GM23338 (cell line): ENCODE measurements around the gene ENPP1. TPM values are rescaled to one million over a fixed set of nuclear protein-coding genes. Genes with fewer than 3 reads are reported as not detected.

Source experiments
- ATAC-seq: fragments of 200-7000 bp; cut with Tn5 transposase; 3 replicates; pipeline ENCODE4 v1.9.1; 2020
- DNase-seq: peaks from one replicate; pipeline ENCODE4 v3.0.0-alpha.2; 2015; ENCODE audit warnings: low spot score
- H2AFZ ChIP-seq: fragments of 200-600 bp; sonication (generic); 2 replicates; pipeline ENCODE4 v1.8.0; 2016; ENCODE audit warnings: antibody characterized with exemption, mild to moderate bottlenecking, moderate library complexity
- H3F3A ChIP-seq: fragments of 200-600 bp; sonication (generic); replicated peaks from 2 replicates; pipeline ENCODE4 v1.8.0; 2017; ENCODE audit warnings: antibody characterized with exemption, mixed run types, low read depth
- H3K27ac ChIP-seq: fragments of 200-600 bp; sonication (generic); 2 replicates; pipeline ENCODE4 v1.6.1; 2016; ENCODE audit warnings: low read depth
- H3K27me3 ChIP-seq: fragments of 200-600 bp; sonication (generic); 2 replicates; pipeline ENCODE4 v1.8.0; 2016; ENCODE audit warnings: mild to moderate bottlenecking, mixed run types, moderate library complexity; ENCODE audit not compliant: insufficient read depth
- H3K36me3 ChIP-seq: fragments of 200-600 bp; sonication (generic); 2 replicates; pipeline ENCODE4 v1.8.0; 2016; ENCODE audit warnings: mild to moderate bottlenecking; ENCODE audit not compliant: insufficient read depth
- H3K4me1 ChIP-seq: fragments of 200-600 bp; sonication (generic); 2 replicates; pipeline ENCODE4 v1.8.0; 2016; ENCODE audit warnings: mild to moderate bottlenecking, moderate library complexity; ENCODE audit not compliant: insufficient read depth
- H3K4me2 ChIP-seq: fragments of 200-600 bp; sonication (generic); 2 replicates; pipeline ENCODE4 v1.7.1; 2017; ENCODE audit warnings: mixed run types
- H3K4me3 ChIP-seq: fragments of 200-600 bp; sonication (generic); 2 replicates; pipeline ENCODE4 v1.6.1; 2016; ENCODE audit warnings: mixed run types
- H3K79me2 ChIP-seq: fragments of 200-600 bp; sonication (generic); replicated peaks from 2 replicates; pipeline ENCODE4 v1.8.0; 2017; ENCODE audit warnings: mild to moderate bottlenecking; ENCODE audit not compliant: insufficient read depth
- H3K9me2 ChIP-seq: fragments of 200-600 bp; sonication (generic); 2 replicates; pipeline ENCODE4 v1.8.0; 2017; ENCODE audit not compliant: insufficient read depth
- H4K20me1 ChIP-seq: fragments of 200-600 bp; sonication (generic); replicated peaks from 2 replicates; pipeline ENCODE4 v1.8.0; 2017; ENCODE audit warnings: mild to moderate bottlenecking; ENCODE audit not compliant: insufficient read depth
- H3K27ac Mint-ChIP-seq: 2 replicates; pipeline ENCODE4 v1.8.0; 2020; ENCODE audit warnings: inconsistent platforms, mild to moderate bottlenecking, moderate library complexity, mixed read lengths
- H3K27me3 Mint-ChIP-seq: 3 replicates; pipeline ENCODE4 v1.8.0; 2022; ENCODE audit warnings: low read depth, mild to moderate bottlenecking, moderate library complexity, mixed read lengths, inconsistent platforms; ENCODE audit not compliant: insufficient read depth, poor library complexity
- H3K36me3 Mint-ChIP-seq: 3 replicates; pipeline ENCODE4 v1.8.0; 2021; ENCODE audit warnings: low read depth, mild to moderate bottlenecking, inconsistent platforms, moderate library complexity, mixed read lengths
- H3K4me1 Mint-ChIP-seq: 3 replicates; pipeline ENCODE4 v1.8.0; 2020; ENCODE audit warnings: mild to moderate bottlenecking, inconsistent platforms, mixed read lengths
- H3K4me3 Mint-ChIP-seq: 3 replicates; pipeline ENCODE4 v1.8.0; 2021; ENCODE audit warnings: moderate library complexity, mild to moderate bottlenecking, inconsistent platforms, mixed read lengths
- H3K9me3 Mint-ChIP-seq: 3 replicates; pipeline ENCODE4 v1.8.0; 2020; ENCODE audit warnings: moderate library complexity, mild to moderate bottlenecking, inconsistent platforms, mixed read lengths
- EZH2 ChIP-seq: fragments of 200-600 bp; sonication (generic); IDR thresholded peaks from one replicate; pipeline ENCODE4 v1.8.0; 2017; ENCODE audit warnings: antibody characterized with exemption, mild to moderate bottlenecking, low read depth; ENCODE audit not compliant: unreplicated experiment
- JUNB ChIP-seq: IDR thresholded peaks from one replicate; pipeline ENCODE4 v1.6.1; 2016; ENCODE audit warnings: antibody characterized with exemption; ENCODE audit not compliant: unreplicated experiment
- NANOG ChIP-seq: IDR thresholded peaks from 2 replicates; pipeline ENCODE4 v1.6.1; 2016; ENCODE audit warnings: antibody characterized with exemption, borderline replicate concordance
- ZNF114 ChIP-seq: fragments of 250-450 bp; sonication (Bioruptor Pico); IDR thresholded peaks from 2 replicates; pipeline ENCODE4 v1.5.0; 2020; ENCODE audit warnings: mild to moderate bottlenecking, moderate library complexity
- ZNF331 ChIP-seq: fragments of 250-450 bp; sonication (Bioruptor Pico); IDR thresholded peaks from 2 replicates; pipeline ENCODE4 v1.5.0; 2020; ENCODE audit warnings: low read depth, mild to moderate bottlenecking, moderate library complexity
- polyA plus RNA-seq: library from polyadenylated mRNA; unstranded; fragments of >200 nt; fragmentation: Nextera tagmentation; extraction: Ambion mirVana; gene quantifications from 2 replicates; pipeline ENCODE4 v1.2.1, GENCODE V29; 2016
- total RNA-seq: library from RNA; depleted of rRNA; stranded (reverse); fragments of >200 nt; shearing (Covaris generic); gene quantifications from 2 replicates; pipeline ENCODE4 v1.2.3, GENCODE V29; 2014
- TF ChIP-seq, protein P1 (sequence below): IDR thresholded peaks from one replicate; pipeline ENCODE4 v1.6.1; 2018; ENCODE audit warnings: antibody characterized with exemption; ENCODE audit not compliant: unreplicated experiment
- TF ChIP-seq, protein P2 (sequence below): fragments of 250-450 bp; sonication (Bioruptor Pico); IDR thresholded peaks from 2 replicates; pipeline ENCODE4 v1.5.0; 2020; ENCODE audit warnings: mild to moderate bottlenecking, moderate library complexity
- TF ChIP-seq, protein P3 (sequence below): IDR thresholded peaks from 2 replicates; pipeline ENCODE4 v1.6.1; 2016; ENCODE audit warnings: antibody characterized with exemption

The ENPP1 gene
- total and polyA plus RNA-seq, 2 experiments from 2014 or later: 17.3 to 46.9 TPM

DNA sequence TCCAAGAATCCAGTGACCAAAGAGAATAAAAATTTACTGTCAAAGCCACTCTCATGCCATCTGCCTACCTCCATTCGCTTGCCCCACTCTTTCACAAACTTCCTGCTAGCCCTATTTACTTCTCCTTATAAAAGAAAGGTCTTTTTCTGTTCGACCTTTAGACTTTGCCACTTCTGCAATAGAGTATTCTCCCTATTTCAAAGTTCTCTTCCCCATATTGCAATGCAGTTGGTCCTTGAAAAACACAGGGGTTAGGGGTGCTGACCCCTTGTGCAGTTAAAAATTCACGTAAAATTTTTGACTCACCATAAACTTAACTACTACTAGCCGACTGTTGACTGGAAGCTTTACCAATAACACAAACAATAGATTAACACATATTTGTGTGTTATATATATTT is 128.3 kb downstream of the ENPP1 start:
- H3K9me2 ChIP-seq: peaks cover 9% of the 10 kb centered on the region
- H3F3A ChIP-seq: no peaks in the 10 kb centered on the region
- H3K4me3 ChIP-seq: no peak overlapping the region
- Mint-ChIP-seq H3K9me3 (no peaks in the 10 kb centered on the region), H3K36me3 (no peaks in the 10 kb centered on the region), H3K27ac (no peak overlapping the region), H3K27me3 (peaks cover 2% of the 10 kb centered on the region), H3K4me3 (no peak overlapping the region), H3K4me1 (peaks cover 14% of the 10 kb centered on the region; the same call in 2 of the 3 replicates)
- ATAC-seq (no peak), DNase-seq (no peak)
- no peak overlapping the region for H2AFZ ChIP-seq
- no peaks in the 10 kb centered on the region for H3K36me3 ChIP-seq
- peaks cover 23% of the 10 kb centered on the region for H3K4me1 ChIP-seq
- no peak overlapping the region for H3K27ac ChIP-seq
- no peaks in the 10 kb centered on the region for H3K27me3 ChIP-seq
- no peak overlapping the region for H3K4me2 ChIP-seq
- no peaks in the 10 kb centered on the region for H4K20me1 ChIP-seq
- no peak for TF ChIP-seq ZNF114 (CRISPR knock-in tag)
- TF ChIP-seq, protein P1, sequence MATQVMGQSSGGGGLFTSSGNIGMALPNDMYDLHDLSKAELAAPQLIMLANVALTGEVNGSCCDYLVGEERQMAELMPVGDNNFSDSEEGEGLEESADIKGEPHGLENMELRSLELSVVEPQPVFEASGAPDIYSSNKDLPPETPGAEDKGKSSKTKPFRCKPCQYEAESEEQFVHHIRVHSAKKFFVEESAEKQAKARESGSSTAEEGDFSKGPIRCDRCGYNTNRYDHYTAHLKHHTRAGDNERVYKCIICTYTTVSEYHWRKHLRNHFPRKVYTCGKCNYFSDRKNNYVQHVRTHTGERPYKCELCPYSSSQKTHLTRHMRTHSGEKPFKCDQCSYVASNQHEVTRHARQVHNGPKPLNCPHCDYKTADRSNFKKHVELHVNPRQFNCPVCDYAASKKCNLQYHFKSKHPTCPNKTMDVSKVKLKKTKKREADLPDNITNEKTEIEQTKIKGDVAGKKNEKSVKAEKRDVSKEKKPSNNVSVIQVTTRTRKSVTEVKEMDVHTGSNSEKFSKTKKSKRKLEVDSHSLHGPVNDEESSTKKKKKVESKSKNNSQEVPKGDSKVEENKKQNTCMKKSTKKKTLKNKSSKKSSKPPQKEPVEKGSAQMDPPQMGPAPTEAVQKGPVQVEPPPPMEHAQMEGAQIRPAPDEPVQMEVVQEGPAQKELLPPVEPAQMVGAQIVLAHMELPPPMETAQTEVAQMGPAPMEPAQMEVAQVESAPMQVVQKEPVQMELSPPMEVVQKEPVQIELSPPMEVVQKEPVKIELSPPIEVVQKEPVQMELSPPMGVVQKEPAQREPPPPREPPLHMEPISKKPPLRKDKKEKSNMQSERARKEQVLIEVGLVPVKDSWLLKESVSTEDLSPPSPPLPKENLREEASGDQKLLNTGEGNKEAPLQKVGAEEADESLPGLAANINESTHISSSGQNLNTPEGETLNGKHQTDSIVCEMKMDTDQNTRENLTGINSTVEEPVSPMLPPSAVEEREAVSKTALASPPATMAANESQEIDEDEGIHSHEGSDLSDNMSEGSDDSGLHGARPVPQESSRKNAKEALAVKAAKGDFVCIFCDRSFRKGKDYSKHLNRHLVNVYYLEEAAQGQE: no peak
- TF ChIP-seq NANOG: no peak
- TF ChIP-seq ZNF331 (CRISPR knock-in tag): no peak
- no peak for TF ChIP-seq JUNB
- TF ChIP-seq EZH2: no peak
- TF ChIP-seq, protein P2, sequence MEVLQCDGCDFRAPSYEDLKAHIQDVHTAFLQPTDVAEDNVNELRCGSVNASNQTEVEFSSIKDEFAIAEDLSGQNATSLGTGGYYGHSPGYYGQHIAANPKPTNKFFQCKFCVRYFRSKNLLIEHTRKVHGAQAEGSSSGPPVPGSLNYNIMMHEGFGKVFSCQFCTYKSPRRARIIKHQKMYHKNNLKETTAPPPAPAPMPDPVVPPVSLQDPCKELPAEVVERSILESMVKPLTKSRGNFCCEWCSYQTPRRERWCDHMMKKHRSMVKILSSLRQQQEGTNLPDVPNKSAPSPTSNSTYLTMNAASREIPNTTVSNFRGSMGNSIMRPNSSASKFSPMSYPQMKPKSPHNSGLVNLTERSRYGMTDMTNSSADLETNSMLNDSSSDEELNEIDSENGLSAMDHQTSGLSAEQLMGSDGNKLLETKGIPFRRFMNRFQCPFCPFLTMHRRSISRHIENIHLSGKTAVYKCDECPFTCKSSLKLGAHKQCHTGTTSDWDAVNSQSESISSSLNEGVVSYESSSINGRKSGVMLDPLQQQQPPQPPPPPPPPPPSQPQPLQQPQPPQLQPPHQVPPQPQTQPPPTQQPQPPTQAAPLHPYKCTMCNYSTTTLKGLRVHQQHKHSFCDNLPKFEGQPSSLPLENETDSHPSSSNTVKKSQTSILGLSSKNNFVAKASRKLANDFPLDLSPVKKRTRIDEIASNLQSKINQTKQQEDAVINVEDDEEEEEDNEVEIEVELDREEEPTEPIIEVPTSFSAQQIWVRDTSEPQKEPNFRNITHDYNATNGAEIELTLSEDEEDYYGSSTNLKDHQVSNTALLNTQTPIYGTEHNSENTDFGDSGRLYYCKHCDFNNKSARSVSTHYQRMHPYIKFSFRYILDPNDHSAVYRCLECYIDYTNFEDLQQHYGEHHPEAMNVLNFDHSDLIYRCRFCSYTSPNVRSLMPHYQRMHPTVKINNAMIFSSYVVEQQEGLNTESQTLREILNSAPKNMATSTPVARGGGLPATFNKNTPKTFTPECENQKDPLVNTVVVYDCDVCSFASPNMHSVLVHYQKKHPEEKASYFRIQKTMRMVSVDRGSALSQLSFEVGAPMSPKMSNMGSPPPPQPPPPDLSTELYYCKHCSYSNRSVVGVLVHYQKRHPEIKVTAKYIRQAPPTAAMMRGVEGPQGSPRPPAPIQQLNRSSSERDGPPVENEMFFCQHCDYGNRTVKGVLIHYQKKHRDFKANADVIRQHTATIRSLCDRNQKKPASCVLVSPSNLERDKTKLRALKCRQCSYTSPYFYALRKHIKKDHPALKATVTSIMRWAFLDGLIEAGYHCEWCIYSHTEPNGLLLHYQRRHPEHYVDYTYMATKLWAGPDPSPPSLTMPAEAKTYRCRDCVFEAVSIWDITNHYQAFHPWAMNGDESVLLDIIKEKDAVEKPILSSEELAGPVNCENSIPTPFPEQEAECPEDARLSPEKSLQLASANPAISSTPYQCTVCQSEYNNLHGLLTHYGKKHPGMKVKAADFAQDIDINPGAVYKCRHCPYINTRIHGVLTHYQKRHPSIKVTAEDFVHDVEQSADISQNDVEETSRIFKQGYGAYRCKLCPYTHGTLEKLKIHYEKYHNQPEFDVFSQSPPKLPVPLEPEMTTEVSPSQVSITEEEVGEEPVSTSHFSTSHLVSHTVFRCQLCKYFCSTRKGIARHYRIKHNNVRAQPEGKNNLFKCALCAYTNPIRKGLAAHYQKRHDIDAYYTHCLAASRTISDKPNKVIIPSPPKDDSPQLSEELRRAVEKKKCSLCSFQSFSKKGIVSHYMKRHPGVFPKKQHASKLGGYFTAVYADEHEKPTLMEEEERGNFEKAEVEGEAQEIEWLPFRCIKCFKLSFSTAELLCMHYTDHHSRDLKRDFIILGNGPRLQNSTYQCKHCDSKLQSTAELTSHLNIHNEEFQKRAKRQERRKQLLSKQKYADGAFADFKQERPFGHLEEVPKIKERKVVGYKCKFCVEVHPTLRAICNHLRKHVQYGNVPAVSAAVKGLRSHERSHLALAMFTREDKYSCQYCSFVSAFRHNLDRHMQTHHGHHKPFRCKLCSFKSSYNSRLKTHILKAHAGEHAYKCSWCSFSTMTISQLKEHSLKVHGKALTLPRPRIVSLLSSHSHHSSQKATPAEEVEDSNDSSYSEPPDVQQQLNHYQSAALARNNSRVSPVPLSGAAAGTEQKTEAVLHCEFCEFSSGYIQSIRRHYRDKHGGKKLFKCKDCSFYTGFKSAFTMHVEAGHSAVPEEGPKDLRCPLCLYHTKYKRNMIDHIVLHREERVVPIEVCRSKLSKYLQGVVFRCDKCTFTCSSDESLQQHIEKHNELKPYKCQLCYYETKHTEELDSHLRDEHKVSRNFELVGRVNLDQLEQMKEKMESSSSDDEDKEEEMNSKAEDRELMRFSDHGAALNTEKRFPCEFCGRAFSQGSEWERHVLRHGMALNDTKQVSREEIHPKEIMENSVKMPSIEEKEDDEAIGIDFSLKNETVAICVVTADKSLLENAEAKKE (CRISPR knock-in tag): no peak
- TF ChIP-seq, protein P3, sequence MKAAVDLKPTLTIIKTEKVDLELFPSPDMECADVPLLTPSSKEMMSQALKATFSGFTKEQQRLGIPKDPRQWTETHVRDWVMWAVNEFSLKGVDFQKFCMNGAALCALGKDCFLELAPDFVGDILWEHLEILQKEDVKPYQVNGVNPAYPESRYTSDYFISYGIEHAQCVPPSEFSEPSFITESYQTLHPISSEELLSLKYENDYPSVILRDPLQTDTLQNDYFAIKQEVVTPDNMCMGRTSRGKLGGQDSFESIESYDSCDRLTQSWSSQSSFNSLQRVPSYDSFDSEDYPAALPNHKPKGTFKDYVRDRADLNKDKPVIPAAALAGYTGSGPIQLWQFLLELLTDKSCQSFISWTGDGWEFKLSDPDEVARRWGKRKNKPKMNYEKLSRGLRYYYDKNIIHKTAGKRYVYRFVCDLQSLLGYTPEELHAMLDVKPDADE: no peak
- H3K79me2 ChIP-seq: no peaks in the 10 kb centered on the region
